Measurements from ENCODE around the gene PRF1. TPM values are rescaled to one million over a fixed set of nuclear protein-coding genes. Genes with fewer than 3 reads are reported as not detected.
"Not testable (repeated sequence)": the region's sequence is repeated elsewhere in the genome, so short reads cannot be mapped to it uniquely, and the experiment has no call there.

Gene PRF1
- total RNA-seq, 4 donors from 2014 or later: 0.26 to 7.3 (median 6.5) TPM

DNA sequence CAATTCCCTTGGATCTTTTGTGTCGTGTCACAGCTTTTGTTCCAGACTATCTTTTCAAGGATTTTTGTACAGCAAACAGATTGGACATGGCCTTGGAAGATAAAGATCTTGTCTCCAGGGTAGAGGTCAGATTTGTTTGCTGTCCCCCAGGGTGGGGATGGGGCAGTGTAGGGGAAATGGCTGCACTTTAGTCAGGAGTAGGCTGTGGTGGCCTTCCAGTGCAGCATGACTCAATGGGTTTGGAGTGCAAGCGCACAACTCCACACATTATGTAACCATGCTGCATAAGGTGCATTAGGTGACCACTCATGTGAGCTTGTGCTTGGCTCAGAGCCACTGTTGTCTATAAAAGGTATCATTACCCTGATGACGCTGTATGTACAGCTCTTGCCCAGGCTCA is 45.9 kb upstream of the PRF1 start:
- Histone ChIP-seq H3K27ac (no peak overlapping the region), H3K36me3 (no peaks in the 10 kb centered on the region), H3K4me1 (peaks cover 0 to 9% (median 3%) of the 10 kb centered on the region in 3 donors), H3K9me3 (no peaks in the 10 kb centered on the region), H3K27me3 (no peaks in the 10 kb centered on the region), H3K4me3 (no peak overlapping the region)
- WGBS, 2 donors: 78 to 93% methylated on average over 2 to 3 of the region's 3 CpGs
- TF ChIP-seq, protein P1, sequence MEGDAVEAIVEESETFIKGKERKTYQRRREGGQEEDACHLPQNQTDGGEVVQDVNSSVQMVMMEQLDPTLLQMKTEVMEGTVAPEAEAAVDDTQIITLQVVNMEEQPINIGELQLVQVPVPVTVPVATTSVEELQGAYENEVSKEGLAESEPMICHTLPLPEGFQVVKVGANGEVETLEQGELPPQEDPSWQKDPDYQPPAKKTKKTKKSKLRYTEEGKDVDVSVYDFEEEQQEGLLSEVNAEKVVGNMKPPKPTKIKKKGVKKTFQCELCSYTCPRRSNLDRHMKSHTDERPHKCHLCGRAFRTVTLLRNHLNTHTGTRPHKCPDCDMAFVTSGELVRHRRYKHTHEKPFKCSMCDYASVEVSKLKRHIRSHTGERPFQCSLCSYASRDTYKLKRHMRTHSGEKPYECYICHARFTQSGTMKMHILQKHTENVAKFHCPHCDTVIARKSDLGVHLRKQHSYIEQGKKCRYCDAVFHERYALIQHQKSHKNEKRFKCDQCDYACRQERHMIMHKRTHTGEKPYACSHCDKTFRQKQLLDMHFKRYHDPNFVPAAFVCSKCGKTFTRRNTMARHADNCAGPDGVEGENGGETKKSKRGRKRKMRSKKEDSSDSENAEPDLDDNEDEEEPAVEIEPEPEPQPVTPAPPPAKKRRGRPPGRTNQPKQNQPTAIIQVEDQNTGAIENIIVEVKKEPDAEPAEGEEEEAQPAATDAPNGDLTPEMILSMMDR (IDR thresholded peaks at IDR 0.05): no peak
- TF ChIP-seq POLR2A (IDR thresholded peaks at IDR 0.05): no peak
- DNase-seq: no peak
- intact Hi-C loops (cut with DNase I): no loop called here

DNA sequence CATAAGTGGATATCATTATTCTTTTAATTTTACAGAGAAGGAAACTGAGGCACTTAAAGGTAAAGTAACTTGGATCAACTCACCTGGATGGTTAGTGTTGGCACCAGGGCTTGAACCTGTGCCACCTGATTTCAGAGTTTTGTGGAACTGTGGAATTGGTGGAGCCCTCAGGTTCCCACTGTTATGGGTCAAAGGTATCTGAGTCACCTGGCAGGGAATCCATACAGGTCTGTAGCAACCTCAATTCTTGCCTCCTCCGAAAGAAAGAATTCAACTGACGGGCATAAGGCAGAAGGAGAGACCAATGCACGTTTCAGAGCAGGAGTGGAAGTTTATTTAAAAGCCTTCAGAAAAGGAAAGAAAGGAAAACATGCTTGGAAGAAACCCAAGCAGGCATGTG is 44.5 kb upstream of the PRF1 start:
- Histone ChIP-seq H3K4me1 (no peaks in the 10 kb centered on the region), H3K9me3 (no peaks in the 10 kb centered on the region), H3K27me3 (no peaks in the 10 kb centered on the region), H3K36me3 (no peaks in the 10 kb centered on the region), H3K4me3 (no peak overlapping the region), H3K27ac (no peak overlapping the region)
- 63 to 78% methylated on average over 2 of the region's 3 CpGs for WGBS, 2 donors
- intact Hi-C loops (cut with DNase I): no loop called here
- TF ChIP-seq, protein P1 (IDR thresholded peaks at IDR 0.05): no peak
- no peak for TF ChIP-seq POLR2A (IDR thresholded peaks at IDR 0.05)
- DNase-seq: no peak

DNA sequence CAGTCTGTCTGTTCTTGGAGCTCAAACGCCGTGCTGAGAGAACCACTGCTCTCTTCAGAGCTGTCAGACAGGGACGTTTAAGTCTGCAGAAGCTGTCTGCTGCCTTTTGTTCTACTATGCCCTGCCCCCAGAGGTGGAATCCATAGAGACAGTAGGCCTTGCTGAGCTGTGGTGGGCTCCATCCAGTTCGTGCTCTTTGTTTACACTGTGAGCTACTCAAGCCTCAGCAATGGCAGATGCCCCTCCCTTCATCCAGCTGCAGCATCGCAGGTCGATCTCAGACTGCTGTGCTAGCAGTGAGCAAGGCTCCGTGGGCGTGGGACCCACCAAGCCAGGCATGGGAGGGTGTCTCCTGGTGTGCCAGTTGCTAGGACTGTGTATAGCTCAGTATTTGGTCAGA is 42.4 kb upstream of the PRF1 start:
- H3K36me3 ChIP-seq; H3K4me3 ChIP-seq; DNase-seq; H3K9me3 ChIP-seq; H3K27me3 ChIP-seq; intact Hi-C loops (cut with DNase I); H3K27ac ChIP-seq; H3K4me1 ChIP-seq: not testable (repeated sequence)
- 73 to 84% methylated on average over 3 of the region's 8 CpGs for WGBS, 2 donors

DNA sequence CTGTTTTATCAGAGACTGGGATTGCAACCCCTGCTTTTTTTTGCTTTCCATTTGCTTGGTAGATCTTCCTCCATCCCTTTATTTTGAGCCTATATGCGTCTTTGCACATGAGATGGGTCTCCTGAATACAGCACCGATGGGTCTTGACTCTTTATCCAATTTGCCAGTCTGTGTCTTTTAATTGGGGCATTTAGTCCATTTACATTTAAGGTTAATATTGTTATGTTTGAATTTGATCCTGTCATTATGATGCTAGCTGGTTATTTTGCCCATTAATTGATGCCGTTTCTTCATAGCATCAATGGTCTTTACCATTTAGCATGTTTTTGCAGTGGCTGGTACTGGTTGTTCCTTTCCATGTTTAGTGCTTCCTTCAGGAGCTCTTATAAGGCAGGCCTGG is 40.7 kb upstream of the PRF1 start:
- intact Hi-C loops (cut with DNase I); DNase-seq; H3K9me3 ChIP-seq; H3K27me3 ChIP-seq; H3K27ac ChIP-seq; H3K4me1 ChIP-seq; H3K36me3 ChIP-seq; H3K4me3 ChIP-seq: not testable (repeated sequence)
- WGBS, 2 donors: 94 to 95% methylated on average over 3 of the region's 3 CpGs

DNA sequence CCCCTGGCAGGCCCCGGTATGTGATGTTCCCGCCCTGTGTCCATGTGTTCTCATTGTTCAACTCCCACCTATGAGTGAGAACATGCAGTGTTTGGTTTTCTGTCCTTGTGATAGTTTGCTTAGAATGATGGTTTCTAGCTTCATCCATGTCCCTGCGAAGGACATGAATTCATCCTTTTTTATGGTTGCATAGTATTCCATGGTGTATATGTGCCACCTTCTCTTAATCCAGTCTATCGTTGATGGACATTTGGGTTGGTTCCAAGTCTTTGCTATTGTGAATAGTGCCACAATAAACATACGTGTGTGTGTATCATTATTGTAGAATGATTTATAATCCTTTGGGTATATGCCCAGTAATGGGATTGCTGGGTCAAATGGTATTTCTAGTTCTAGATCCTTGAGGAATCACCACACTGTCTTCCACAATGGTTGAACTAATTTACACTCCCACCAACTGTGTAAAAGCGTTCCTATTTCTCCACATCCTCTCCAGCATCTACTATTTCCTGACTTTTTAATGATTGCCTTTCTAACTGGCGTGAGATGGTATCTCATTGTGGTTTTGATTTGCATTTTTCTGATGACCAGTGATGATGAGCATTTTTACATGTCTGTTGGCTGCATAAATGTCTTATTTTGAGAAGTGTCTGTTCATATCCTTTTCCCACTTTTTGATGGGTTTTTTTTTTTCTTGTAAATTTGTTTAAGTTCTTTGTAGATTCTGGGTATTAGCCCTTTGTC is 37.3 kb upstream of the PRF1 start:
- H3K4me3 ChIP-seq; H3K4me1 ChIP-seq; intact Hi-C loops (cut with DNase I); H3K27ac ChIP-seq; DNase-seq; H3K9me3 ChIP-seq; H3K27me3 ChIP-seq; H3K36me3 ChIP-seq: not testable (repeated sequence)
- WGBS, 2 donors: 62 to 65% methylated on average over 5 to 7 of the region's 7 CpGs

DNA sequence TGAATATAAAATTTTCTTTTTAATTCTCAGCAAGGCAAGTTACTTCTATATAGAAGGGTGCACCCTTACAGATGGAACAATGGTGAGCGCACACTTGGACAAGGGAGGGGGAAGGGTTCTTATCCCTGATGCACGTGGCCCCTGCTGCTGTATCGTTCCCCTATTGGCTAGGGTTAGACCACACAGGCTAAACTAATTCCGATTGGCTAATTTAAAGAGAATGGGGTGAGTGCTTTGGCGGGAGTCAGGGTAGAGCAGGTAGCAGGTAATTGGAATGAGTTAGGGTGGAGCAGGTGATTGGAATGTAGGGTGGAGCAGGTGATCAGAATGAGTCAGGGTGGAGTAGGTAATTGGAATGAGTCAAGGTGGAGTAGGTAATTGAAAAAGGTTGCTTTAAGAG is 32.0 kb upstream of the PRF1 start:
- intact Hi-C loops (cut with DNase I); DNase-seq; H3K36me3 ChIP-seq; H3K4me3 ChIP-seq; H3K27me3 ChIP-seq: not testable (repeated sequence)
- Histone ChIP-seq H3K4me1 (peaks cover 0 to 14% (median 0%) of the 10 kb centered on the region in 3 donors), H3K27ac (peak overlapping the region in 1 of 4 donors; percentile 71), H3K9me3 (peaks cover 0 to 12% (median 5%) of the 10 kb centered on the region in 3 donors)
- WGBS, 2 donors: 77% methylated on average over 4 to 5 of the region's 5 CpGs

DNA sequence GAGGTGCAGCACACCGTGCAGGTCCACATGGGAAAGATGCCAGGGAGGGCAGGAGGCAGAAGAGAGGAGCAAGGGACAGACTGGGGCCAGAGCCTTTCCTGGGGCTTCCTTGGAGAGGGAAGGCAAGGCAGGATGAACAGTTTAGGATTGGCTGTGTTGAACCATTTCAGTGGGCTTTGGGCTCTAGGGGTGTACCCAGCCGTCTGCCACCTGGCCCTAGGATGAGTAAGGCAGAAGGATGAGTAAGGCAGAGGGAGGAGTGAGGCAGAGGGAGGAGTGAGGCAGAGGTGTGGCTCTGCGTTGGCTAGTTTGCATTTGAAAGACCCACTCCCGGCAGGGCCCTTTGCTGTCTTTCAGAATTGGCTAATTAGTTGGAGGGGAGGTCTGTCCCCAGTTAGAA is 31.5 kb upstream of the PRF1 start:
- TF ChIP-seq POLR2A (IDR thresholded peaks at IDR 0.05): no peak
- TF ChIP-seq, protein P1 (IDR thresholded peaks at IDR 0.05): no peak
- H3K9me3 ChIP-seq: peaks cover 0 to 15% (median 5%) of the 10 kb centered on the region in 3 donors
- no peak overlapping the region for H3K4me3 ChIP-seq
- no peaks in the 10 kb centered on the region for H3K27me3 ChIP-seq
- no peak for DNase-seq
- H3K4me1 ChIP-seq: peaks cover 0 to 14% (median 0%) of the 10 kb centered on the region in 3 donors
- 33 to 49% methylated on average over 4 of the region's 4 CpGs for WGBS, 2 donors
- H3K36me3 ChIP-seq: no peaks in the 10 kb centered on the region
- H3K27ac ChIP-seq: peak overlapping the region in 1 of 4 donors; percentile 71
- intact Hi-C loops (cut with DNase I): no loop called here

DNA sequence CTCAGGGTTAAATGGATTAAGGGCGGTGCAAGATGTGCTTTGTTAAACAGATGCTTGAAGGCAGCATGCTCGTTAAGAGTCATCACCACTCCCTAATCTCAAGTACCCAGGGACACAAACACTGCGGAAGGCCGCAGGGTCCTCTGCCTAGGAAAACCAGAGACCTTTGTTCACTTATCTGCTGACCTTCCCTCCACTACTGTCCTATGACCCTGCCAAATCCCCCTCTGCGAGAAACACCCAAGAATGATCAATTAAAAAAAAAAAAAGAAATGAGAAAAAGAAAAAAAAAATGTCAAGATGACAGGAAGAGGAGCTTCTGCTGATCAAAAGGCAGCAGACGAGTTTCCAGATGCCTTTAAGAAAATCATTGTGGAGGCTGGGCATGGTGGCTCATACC is 29.2 kb upstream of the PRF1 start:
- peaks cover 0 to 19% (median 11%) of the 10 kb centered on the region in 3 donors for H3K9me3 ChIP-seq
- DNase-seq; H3K36me3 ChIP-seq; H3K27me3 ChIP-seq; H3K27ac ChIP-seq; H3K4me3 ChIP-seq; intact Hi-C loops (cut with DNase I): not testable (repeated sequence)
- WGBS, 2 donors: 44 to 64% methylated on average over 1 of the region's 6 CpGs
- H3K4me1 ChIP-seq: peaks cover 0 to 14% (median 0%) of the 10 kb centered on the region in 3 donors

Measured in esophagus squamous epithelium (tissue), 5 donors.